Effector memory CD4-positive, alpha-beta T cell (primary cell): ENCODE measurements around the gene PRKCE.
"Not testable (repeated sequence)": the region's sequence is repeated elsewhere in the genome, so short reads cannot be mapped to it uniquely, and the experiment has no call there.

ENCODE experiments used
- DNase-seq, 3 donors: peaks; one replicate each; pipeline ENCODE4 v3.0.0-alpha.2; 2020
- H3K27ac ChIP-seq: 2 replicates; pipeline ENCODE4 v1.7.0; 2013; ENCODE audit warnings: mild to moderate bottlenecking, low read length, moderate library complexity; ENCODE audit not compliant: insufficient read depth, poor library complexity, severe bottlenecking
- H3K27me3 ChIP-seq: replicated peaks from 2 replicates; pipeline ENCODE4 v1.7.0; 2013; ENCODE audit warnings: mild to moderate bottlenecking, low read length; ENCODE audit not compliant: insufficient read depth, control insufficient read depth, poor library complexity, severe bottlenecking
- H3K36me3 ChIP-seq: 2 replicates; pipeline ENCODE4 v1.7.0; 2013; ENCODE audit warnings: mild to moderate bottlenecking, low read length, moderate library complexity; ENCODE audit not compliant: control insufficient read depth, insufficient read depth
- H3K4me1 ChIP-seq: 2 replicates; pipeline ENCODE4 v1.7.0; 2013; ENCODE audit warnings: low read length, mild to moderate bottlenecking; ENCODE audit not compliant: control insufficient read depth, insufficient read depth, poor library complexity, severe bottlenecking
- H3K4me3 ChIP-seq: 2 replicates; pipeline ENCODE4 v1.7.0; 2013; ENCODE audit warnings: low read length, low read depth, mild to moderate bottlenecking; ENCODE audit not compliant: insufficient read depth, poor library complexity, severe bottlenecking
- H3K9me3 ChIP-seq: 2 replicates; pipeline ENCODE4 v1.7.0; 2013; ENCODE audit warnings: mild to moderate bottlenecking, low read length, moderate library complexity; ENCODE audit not compliant: control insufficient read depth

The PRKCE gene

DNA sequence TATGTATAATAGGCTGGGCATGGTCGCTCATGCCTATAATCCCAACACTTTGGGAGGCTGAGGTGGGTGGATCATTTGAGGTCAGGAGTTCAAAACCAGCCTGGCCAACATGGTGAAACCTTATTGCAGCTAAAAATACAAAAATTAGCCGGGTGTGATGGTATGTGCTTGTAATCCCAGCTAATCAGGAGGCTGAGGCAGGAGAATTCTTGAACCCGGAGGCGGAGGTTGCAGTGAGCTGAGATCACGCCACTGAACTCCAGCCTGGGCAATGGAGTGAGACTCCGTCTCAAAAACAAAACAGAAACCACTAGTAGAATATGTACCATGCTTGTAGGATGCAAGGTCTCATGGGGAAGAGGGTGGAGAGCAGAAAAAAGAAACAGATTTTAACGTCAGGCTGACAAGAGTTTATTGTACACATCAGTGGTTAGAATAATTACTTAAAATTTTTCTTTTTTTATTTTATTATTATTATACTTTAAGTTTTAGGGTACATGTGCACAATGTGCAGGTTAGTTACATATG, 44.1 kb downstream of the PRKCE start:
- H3K27me3 ChIP-seq, H3K4me1 ChIP-seq, H3K27ac ChIP-seq, H3K9me3 ChIP-seq, H3K4me3 ChIP-seq, DNase-seq, H3K36me3 ChIP-seq: not testable (repeated sequence)

DNA sequence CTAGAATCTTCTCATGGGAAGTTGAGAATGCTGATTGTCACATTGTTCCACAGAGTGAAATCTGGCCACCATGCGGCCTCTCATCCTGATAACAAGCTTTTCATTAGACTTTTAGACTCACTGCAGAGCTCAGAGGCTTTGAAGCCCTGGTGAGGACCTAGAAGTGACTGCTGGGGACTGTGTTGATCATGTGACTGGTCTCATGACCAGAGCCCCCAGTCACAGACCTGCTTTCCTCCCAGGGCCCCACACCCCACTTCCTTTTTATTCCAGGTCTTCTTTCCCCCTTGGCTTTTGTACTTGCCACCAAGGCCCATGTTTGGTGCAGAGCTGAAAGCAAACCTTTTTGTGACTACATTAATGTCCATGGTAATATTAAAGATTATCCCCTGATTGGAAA, 45.2 kb downstream of the PRKCE start:
- no peak for DNase-seq
- Histone ChIP-seq H3K27ac (no peak overlapping the region), H3K27me3 (no peaks in the 10 kb centered on the region), H3K36me3 (no peaks in the 10 kb centered on the region), H3K4me1 (no peaks in the 10 kb centered on the region), H3K9me3 (no peaks in the 10 kb centered on the region), H3K4me3 (no peak overlapping the region)

DNA sequence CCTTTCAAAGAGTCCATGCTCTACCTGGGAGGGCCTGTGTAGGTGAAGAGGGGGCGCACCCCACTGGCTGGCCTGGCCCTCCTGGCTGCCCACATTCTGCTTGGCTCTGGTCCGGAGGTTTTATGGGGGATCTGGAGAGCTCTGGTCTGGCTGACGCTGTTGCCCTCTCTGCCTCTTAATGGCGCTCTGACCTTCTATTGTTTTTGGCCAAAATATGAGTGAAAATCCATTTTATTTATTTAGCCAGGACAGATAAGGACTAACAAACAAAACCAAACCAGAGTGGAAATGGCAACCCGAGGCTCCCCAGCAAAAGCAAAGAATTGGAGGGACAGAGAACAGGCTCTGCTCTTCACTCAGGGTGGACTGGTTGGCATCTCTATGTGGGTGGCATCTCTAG, 45.7 kb downstream of the PRKCE start:
- H3K36me3 ChIP-seq, result no peaks in the 10 kb centered on the region
- H3K4me3 ChIP-seq, result no peak overlapping the region
- no peaks in the 10 kb centered on the region for H3K9me3 ChIP-seq
- H3K27ac ChIP-seq, result no peak overlapping the region
- no peaks in the 10 kb centered on the region for H3K27me3 ChIP-seq
- DNase-seq, result no peak
- H3K4me1 ChIP-seq, result no peaks in the 10 kb centered on the region

DNA sequence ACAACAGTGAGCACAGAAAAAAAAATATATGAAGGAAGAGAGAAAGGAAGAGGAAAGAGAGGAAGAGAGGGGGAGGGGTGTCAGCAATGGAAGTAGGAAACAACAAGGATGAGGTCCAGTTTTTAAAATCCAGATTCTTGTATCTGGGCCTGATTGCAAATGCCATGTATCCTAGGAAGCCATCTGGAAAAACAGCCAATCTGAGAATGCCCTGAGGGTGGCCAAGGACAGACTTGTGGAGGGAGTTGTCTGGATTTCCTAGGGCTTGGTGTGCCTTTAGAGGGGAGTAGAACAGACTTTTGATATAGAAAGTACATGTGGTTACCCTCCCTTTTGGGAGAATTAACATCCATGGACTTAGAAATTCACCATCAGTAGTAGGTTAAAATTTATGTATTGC, 47.1 kb downstream of the PRKCE start:
- Histone ChIP-seq H3K4me1 (no peaks in the 10 kb centered on the region), H3K4me3 (no peak overlapping the region), H3K27ac (no peak overlapping the region), H3K27me3 (no peaks in the 10 kb centered on the region), H3K9me3 (no peaks in the 10 kb centered on the region), H3K36me3 (no peaks in the 10 kb centered on the region)
- DNase-seq, result no peak

DNA sequence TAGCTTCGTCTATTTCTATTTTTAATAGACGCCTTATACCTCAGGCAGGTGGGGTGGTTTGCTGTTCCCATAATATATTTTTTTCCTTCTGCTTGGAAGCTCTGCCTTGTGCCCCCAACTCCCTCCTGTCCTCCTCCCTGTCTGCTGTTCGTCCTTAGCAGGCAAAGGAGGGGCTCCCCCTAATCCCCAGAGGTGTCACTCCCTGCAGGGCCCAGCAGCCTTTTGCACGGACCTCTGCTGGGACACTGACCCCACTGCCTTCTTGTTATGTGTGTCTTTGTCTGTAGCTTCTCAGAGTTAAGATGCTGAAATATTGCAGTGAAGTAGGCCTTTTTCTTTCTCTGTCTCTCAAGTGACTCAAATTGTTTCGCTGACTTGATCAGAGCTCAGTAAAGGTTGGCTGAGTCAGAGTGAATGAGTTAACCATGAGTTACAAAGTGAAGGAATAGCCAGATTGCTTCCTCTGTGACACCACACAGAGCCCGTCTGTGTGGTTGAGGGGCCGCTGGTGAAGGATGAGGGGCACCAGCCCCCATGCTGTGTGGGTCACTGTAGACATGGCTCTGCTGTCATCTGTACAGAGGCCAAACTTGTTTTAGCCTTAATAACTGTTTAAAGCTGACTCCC, 47.7 kb downstream of the PRKCE start:
- no peak overlapping the region for H3K27ac ChIP-seq

DNA sequence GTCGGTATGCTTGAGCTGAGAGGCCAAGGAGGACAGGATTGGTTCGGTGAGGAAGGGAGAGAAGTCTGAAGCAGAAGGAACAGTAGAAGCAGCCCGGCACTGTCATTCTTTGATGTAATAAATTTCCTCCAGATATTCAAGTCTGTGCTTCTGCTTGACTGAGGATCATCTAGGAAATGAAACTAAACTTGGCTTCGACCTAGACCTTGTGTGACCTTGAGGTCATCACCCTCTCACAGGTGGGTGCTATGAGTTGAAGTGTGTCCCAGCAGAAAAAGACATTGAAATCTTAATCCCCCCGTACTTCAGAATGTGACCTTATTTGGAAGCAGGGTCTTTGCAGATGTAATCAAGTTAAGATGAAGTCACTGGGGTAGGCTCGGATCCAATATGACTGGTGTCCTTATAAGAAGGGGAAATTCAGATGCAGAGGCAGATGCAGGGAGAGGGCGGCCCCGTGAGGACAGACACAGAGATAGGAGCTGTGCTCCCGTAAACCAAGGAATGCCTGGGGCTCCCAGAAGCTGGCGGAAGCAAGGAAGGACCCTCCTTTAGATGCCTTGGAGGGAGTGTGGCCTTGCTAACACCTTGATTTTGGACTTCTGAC, 49.0 kb downstream of the PRKCE start:
- H3K27ac ChIP-seq, result no peak overlapping the region
- no peaks in the 10 kb centered on the region for H3K4me1 ChIP-seq
- H3K27me3 ChIP-seq, result no peaks in the 10 kb centered on the region
- H3K4me3 ChIP-seq, result no peak overlapping the region
- H3K9me3 ChIP-seq, result no peaks in the 10 kb centered on the region
- DNase-seq, result no peak
- H3K36me3 ChIP-seq, result no peaks in the 10 kb centered on the region

More for the DNA sequence above, 47.7 kb downstream of the PRKCE start:
- no peak for DNase-seq
- no peaks in the 10 kb centered on the region for H3K4me1 ChIP-seq
- H3K9me3 ChIP-seq, result no peaks in the 10 kb centered on the region
- H3K36me3 ChIP-seq, result no peaks in the 10 kb centered on the region
- H3K4me3 ChIP-seq, result no peak overlapping the region
- H3K27me3 ChIP-seq, result no peaks in the 10 kb centered on the region

DNA sequence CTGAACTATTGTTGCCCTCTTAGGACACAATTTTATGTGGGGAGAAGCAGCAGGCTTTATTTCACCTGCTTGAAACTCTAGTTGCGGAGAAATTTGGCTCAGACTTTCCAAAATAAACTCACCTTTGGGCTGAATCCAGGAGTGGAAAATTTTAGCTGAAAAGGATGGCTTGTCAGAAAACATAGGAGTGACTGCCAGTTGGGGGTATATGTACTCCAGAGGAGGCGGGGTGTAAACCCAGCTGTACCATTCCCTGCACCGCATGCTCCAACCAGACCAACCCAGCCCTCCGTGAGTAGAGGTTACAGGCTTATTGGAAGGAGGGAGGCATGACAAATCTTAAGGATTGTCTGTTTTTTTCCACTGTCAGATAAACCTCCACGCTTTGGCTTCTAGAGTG, 53.8 kb downstream of the PRKCE start:
- H3K4me1 ChIP-seq, result no peaks in the 10 kb centered on the region
- no peak for DNase-seq

DNA sequence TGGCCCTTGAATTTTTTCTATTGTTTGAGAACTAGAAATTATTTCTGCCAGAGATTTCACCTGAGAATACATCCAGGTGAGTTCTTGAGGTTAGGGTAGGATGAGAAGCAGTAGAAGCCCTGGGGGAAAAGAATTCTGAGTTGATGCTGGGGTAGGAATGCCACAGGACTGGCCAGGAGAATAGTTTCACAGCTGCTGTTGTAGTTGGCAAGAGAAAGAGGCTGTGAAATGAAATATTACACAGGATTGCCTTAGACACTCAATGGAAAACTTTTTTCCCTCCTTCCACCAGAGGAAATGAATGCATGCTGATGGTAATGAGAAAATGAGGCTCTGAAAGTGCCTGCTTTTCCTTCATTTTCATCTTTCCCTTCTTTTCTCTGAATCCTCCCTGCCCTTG, 54.6 kb downstream of the PRKCE start:
- DNase-seq, result no peak
- no peaks in the 10 kb centered on the region for H3K27me3 ChIP-seq
- H3K9me3 ChIP-seq, result no peaks in the 10 kb centered on the region
- no peaks in the 10 kb centered on the region for H3K4me1 ChIP-seq
- H3K27ac ChIP-seq, result no peak overlapping the region
- no peak overlapping the region for H3K4me3 ChIP-seq
- H3K36me3 ChIP-seq, result no peaks in the 10 kb centered on the region

More for the DNA sequence above, 53.8 kb downstream of the PRKCE start:
- H3K4me3 ChIP-seq, result no peak overlapping the region
- no peaks in the 10 kb centered on the region for H3K36me3 ChIP-seq
- no peaks in the 10 kb centered on the region for H3K27me3 ChIP-seq
- H3K9me3 ChIP-seq, result no peaks in the 10 kb centered on the region
- no peak overlapping the region for H3K27ac ChIP-seq

DNA sequence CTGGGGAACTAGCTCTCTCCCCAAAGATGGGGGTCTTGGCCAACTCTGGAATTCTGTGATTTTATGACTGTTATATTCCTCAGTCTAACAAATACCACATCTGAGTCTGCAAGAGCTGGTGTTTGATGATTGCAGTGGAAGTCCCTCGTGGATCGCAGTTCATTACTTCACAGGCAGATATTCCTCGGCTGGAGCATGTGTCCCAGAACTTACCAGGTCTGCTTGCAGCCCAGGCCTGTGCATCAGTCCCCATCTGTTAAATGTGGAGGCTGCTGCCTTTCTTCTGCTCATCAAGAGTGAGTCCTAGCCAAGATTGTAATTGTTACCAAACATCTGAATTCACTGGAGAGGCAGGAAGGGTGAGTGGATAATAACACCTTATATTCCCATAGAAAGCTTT, 55.5 kb downstream of the PRKCE start:
- DNase-seq, result no peak
- Histone ChIP-seq H3K9me3 (no peaks in the 10 kb centered on the region), H3K4me3 (no peak overlapping the region), H3K4me1 (no peaks in the 10 kb centered on the region), H3K27me3 (no peaks in the 10 kb centered on the region), H3K27ac (no peak overlapping the region), H3K36me3 (no peaks in the 10 kb centered on the region)

DNA sequence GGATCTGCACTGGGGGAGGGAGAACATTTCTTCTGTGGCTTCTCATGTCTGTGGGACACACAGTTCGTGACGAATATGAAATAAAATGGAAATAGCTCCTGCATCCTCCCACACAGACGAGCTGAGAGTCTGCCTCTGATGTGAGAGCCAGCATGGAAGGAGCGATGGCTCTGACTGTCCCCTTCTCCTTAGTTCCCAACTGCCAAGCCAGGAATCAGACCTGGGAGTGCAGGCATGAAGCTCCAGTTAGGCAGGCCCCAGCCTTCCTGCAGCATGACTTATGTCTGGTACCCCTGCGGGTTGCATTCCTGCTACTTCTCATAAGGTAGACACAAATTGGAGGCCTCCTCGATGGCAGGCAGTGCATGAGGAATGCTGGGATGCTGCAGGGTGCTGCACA, 56.2 kb downstream of the PRKCE start:
- Histone ChIP-seq H3K4me3 (no peak overlapping the region), H3K9me3 (no peaks in the 10 kb centered on the region), H3K36me3 (no peaks in the 10 kb centered on the region), H3K4me1 (no peaks in the 10 kb centered on the region), H3K27ac (no peak overlapping the region), H3K27me3 (no peaks in the 10 kb centered on the region)
- DNase-seq, result no peak
